MM.1S (cell line): Measurements from ENCODE around the gene ZCWPW1.
"Not testable (repeated sequence)": the region's sequence is repeated elsewhere in the genome, so short reads cannot be mapped to it uniquely, and the experiment has no call there.

ENCODE experiments used
- EZH2phosphoT487 ChIP-seq: fragments of 300-600 bp; sonication (generic); IDR thresholded peaks from 2 replicates; pipeline ENCODE4 v1.6.1; 2018; ENCODE audit warnings: antibody characterized with exemption, low read length
- TF ChIP-seq, protein P1 (sequence below): fragments of 300-600 bp; sonication (generic); IDR thresholded peaks from 2 replicates; pipeline ENCODE4 v1.5.1; 2016; ENCODE audit warnings: antibody characterized with exemption, low read length, mixed read lengths

DNA sequence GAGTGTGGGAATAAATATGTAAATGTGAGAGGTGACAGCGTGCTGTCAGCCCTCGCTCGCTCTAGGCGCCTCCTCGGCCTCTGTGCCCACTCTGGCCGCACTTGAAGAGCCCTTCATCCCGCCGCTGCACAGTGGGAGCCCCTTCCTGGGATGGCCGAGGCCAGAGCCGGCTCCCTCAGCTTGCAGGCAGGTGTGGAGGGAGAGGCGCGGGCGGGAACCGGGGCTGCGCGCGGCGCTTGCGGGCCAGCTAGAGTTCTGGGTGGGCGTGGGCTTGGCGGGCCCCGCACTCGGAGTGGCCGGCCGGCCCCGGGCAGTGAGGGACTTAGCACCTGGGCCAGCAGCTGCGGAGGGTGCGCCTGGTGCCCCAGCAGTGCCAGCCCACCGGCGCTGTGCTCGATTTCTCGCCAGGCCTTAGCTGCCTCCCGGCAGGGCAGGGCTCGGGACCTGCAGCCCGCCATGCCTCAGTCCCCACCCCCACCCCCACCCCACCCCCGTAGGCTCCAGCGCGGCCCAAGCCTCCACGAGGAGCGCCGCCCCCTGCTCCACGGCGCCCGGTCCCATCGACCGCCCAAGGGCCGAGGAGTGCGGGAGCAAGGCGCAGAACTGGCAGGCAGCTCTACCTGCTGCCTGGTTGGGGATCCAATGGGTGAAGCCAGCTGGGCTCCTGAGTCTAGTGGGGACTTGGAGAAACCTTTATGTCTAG is 46.8 kb downstream of the ZCWPW1 start:
- TF ChIP-seq, protein P1, sequence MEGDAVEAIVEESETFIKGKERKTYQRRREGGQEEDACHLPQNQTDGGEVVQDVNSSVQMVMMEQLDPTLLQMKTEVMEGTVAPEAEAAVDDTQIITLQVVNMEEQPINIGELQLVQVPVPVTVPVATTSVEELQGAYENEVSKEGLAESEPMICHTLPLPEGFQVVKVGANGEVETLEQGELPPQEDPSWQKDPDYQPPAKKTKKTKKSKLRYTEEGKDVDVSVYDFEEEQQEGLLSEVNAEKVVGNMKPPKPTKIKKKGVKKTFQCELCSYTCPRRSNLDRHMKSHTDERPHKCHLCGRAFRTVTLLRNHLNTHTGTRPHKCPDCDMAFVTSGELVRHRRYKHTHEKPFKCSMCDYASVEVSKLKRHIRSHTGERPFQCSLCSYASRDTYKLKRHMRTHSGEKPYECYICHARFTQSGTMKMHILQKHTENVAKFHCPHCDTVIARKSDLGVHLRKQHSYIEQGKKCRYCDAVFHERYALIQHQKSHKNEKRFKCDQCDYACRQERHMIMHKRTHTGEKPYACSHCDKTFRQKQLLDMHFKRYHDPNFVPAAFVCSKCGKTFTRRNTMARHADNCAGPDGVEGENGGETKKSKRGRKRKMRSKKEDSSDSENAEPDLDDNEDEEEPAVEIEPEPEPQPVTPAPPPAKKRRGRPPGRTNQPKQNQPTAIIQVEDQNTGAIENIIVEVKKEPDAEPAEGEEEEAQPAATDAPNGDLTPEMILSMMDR = not testable (repeated sequence)
- not testable (repeated sequence) for TF ChIP-seq EZH2phosphoT487
